Stomach (tissue), 9 donors: ENCODE data around the gene PSMA5. TPM values are rescaled to one million over a fixed set of nuclear protein-coding genes. Genes with fewer than 3 reads are reported as not detected.

ENCODE experiments used
- DNase-seq, 2 donors: peaks; one replicate each; pipeline versions ENCODE4 v3.0.0 to v3.0.0-alpha.2; 2013 to 2019
- H3K27ac ChIP-seq, 5 donors: fragments of 200-600 bp in 4 of 5; sonication (generic) in 4 of 5; one replicate each; pipeline ENCODE4 v1.5.1; 2013 to 2019; ENCODE audit warnings: mild to moderate bottlenecking in 1 of 5, moderate library complexity in 1 of 5
- H3K27me3 ChIP-seq, 3 donors: fragments of 200-600 bp; sonication (generic); one replicate each; pipeline ENCODE4 v1.5.1; 2017 to 2019; ENCODE audit warnings: mixed run types in 1 of 3
- H3K36me3 ChIP-seq, 4 donors: fragments of 200-600 bp; sonication (generic); 1 replicate in 3 of 4; 2 replicates in 1 of 4; pipeline ENCODE4 v1.5.1; 2016 to 2019
- H3K4me1 ChIP-seq, 4 donors: fragments of 200-600 bp; sonication (generic); one replicate each; pipeline ENCODE4 v1.5.1; 2016 to 2019
- H3K4me3 ChIP-seq, 4 donors: fragments of 200-600 bp; sonication (generic) in 3 of 4; one replicate each; pipeline ENCODE4 v1.5.1; 2016 to 2019; ENCODE audit warnings: mild to moderate bottlenecking in 1 of 4
- H3K9me3 ChIP-seq, 4 donors: fragments of 200-600 bp; sonication (generic); one replicate each; pipeline ENCODE4 v1.5.1; 2016 to 2019
- CTCF ChIP-seq, 7 experiments: fragments of 450-650 bp in 4 of 7; fragments of 200-600 bp in 3 of 7; sonication (generic) in 3 of 7; IDR thresholded peaks; one replicate each; pipeline ENCODE4 v1.5.1; 2016 to 2019; ENCODE audit warnings: antibody characterized with exemption in 7 of 7, control low read depth in 2 of 7, mild to moderate bottlenecking in 1 of 7
- EP300 ChIP-seq: sonication (generic); formaldehyde crosslinking; IDR thresholded peaks from one replicate; pipeline ENCODE4 v1.6.1; 2017; ENCODE audit warnings: antibody characterized with exemption
- POLR2A ChIP-seq, 4 donors: fragments of 450-650 bp; IDR thresholded peaks; one replicate each; pipeline ENCODE4 v1.6.1; 2016; ENCODE audit warnings: antibody characterized with exemption in 4 of 4, control low read depth in 2 of 4, mild to moderate bottlenecking in 1 of 4, moderate library complexity in 1 of 4
- POLR2AphosphoS5 ChIP-seq, 3 donors: sonication (generic); formaldehyde crosslinking; IDR thresholded peaks; one replicate each; pipeline ENCODE4 v1.6.1; 2016; ENCODE audit warnings: antibody characterized with exemption in 3 of 3
- WGBS, 5 donors: extraction: QIAGEN DNeasy Blood & Tissue Kit in 3 of 5; methylation state at CpG; one replicate each; pipeline versions ENCODE4 v1.1.5 to v1.1.7; 2013 to 2018; 5-methylcytosine and 5-hydroxymethylcytosine counted together
- intact Hi-C: fragments of 100-400 bp; cut with DNase I; formaldehyde crosslinking; loops from one replicate; pipeline ENCODE4 v1.15.1; 2023; ENCODE audit warnings: low total_unique reads
- polyA plus RNA-seq, 3 donors: library from polyadenylated mRNA; stranded (reverse); fragments of 200-250 nt; gene quantifications; one replicate each; pipeline ENCODE4 v1.2.3, GENCODE V29; 2013
- total RNA-seq, 5 donors: library from RNA; depleted of rRNA; stranded (reverse); fragments of >200 nt; gene quantifications; one replicate each; pipeline versions ENCODE4 v1.1.0 to v1.2.3, GENCODE V29; 2014 to 2016
- donor health status: healthy with polysubstance abuse.
- donor health status: Bipolar disorder and iron deficiency.
- donor health status: healthy.

PSMA5 gene
- total and polyA plus RNA-seq, 8 donors: 5.3 to 84.2 (median 38.2) TPM

DNA sequence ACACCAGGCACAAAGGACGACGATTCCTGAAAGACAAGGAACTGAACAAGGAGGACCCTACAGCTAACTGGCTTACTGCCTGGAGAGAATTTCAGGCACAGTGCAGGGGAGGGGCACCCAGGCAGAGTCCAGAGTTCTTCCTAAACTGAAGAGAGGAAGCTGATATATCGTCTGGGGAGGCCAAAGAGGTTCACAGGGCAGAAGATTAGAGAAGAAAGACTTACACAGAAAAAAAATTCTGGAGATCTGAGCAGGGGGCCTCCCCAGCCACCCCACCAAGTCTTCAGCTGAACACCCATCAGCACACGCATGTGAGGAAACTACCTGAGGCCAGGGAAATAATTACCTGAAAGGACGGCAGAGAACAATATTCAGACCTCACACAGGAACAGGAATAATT lies 53.1 kb downstream of the PSMA5 start:
- Histone ChIP-seq H3K27me3 (no peaks in the 10 kb centered on the region), H3K4me3 (no peak overlapping the region), H3K27ac (peak overlapping the region in 1 of 5 donors; percentile 40), H3K9me3 (no peaks in the 10 kb centered on the region), H3K4me1 (peaks cover 0 to 46% (median 23%) of the 10 kb centered on the region in 4 donors), H3K36me3 (peaks cover 0 to 4% (median 0%) of the 10 kb centered on the region in 4 donors)
- WGBS, 5 donors: 57 to 67% (median 63%) methylated on average over 5 of the region's 5 CpGs
- TF ChIP-seq CTCF (IDR thresholded peaks at IDR 0.05) (no peak), POLR2A (IDR thresholded peaks at IDR 0.05) (no peak), POLR2AphosphoS5 (IDR thresholded peaks at IDR 0.05) (no peak), EP300 (no peak)
- intact Hi-C loops: no loop called here
- no peak for DNase-seq

GRCh38 chr1:109372281-109372680 lies 54.0 kb downstream of the PSMA5 start:
- Histone ChIP-seq H3K36me3 (peaks cover under 1 to 10% (median 5%) of the 10 kb centered on the region in 4 donors), H3K27me3 (no peaks in the 10 kb centered on the region), H3K4me1 (peaks cover 0 to 46% (median 23%) of the 10 kb centered on the region in 4 donors), H3K9me3 (no peaks in the 10 kb centered on the region), H3K4me3 (no peak overlapping the region), H3K27ac (peak overlapping the region in 4 of 5 donors; percentile 75 to 86 (median 83))
- WGBS, 5 donors: 94 to 97% (median 95%) methylated on average over 6 of the region's 6 CpGs
- no peak for DNase-seq
- intact Hi-C loops: no loop called here
- TF ChIP-seq EP300 (no peak), POLR2A (IDR thresholded peaks at IDR 0.05) (no peak), CTCF (IDR thresholded peaks at IDR 0.05) (no peak), POLR2AphosphoS5 (IDR thresholded peaks at IDR 0.05) (no peak)

- intact Hi-C loops: no loop called here
- TF ChIP-seq POLR2AphosphoS5 (IDR thresholded peaks at IDR 0.05) (peak in 2 of 3 donors; percentile 58 to 66), POLR2A (IDR thresholded peaks at IDR 0.05) (no peak), CTCF (IDR thresholded peaks at IDR 0.05) (no peak), EP300 (no peak)
- Histone ChIP-seq H3K27me3 (no peaks in the 10 kb centered on the region), H3K36me3 (peaks cover 10 to 20% (median 14%) of the 10 kb centered on the region in 4 donors), H3K4me3 (peak overlapping the region in 2 of 4 donors; percentile 4 to 14), H3K27ac (peak overlapping the region in 4 of 5 donors; percentile 75 to 86 (median 83)), H3K4me1 (peaks cover 0 to 46% (median 23%) of the 10 kb centered on the region in 4 donors), H3K9me3 (no peaks in the 10 kb centered on the region)
- WGBS, 5 donors: 43 to 60% (median 52%) methylated on average over 4 of the region's 4 CpGs
- no peak for DNase-seq
These were observed 54.9 kb downstream of the PSMA5 start for GRCh38 chr1:109371341-109371739.

DNA sequence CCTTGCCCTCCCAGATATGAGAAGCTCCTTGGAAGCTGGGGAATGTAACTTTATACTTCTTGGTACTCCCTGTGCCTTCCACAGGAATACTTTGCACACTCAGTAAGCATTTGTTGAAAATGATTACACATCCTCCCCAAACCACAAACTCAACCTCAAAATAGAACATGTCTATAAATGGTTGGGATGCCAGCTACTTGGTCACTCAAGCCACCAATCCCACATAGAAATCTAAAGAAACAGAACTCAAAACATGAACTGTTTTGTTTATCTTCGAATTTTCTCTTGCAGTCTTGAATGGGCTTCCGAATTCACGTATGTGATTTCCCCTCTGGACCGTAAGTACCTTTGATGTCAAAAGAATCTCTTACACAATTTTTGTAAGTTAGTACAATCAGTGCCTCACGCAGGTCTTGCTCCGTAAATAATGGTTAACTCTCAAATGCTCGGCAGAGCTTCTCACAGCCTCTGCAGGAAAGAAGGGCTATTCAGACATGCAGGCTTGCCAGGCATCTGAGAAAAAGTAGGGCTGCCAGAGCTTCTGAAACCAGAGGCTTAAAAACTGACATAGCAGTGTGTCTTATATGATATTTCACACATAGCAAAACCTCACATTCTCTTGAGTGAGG lies 55.4 kb downstream of the PSMA5 start:
- 15 to 39% (median 20%) methylated on average over 7 of the region's 7 CpGs for WGBS, 5 donors
- intact Hi-C loops: no loop called here
- Histone ChIP-seq H3K27me3 (no peaks in the 10 kb centered on the region), H3K27ac (peak overlapping the region; percentile 17 to 86 (median 83)), H3K4me1 (peaks cover 0 to 45% (median 23%) of the 10 kb centered on the region in 4 donors), H3K4me3 (peak overlapping the region in 2 of 4 donors; percentile 4 to 14), H3K36me3 (peaks cover 10 to 25% (median 18%) of the 10 kb centered on the region in 4 donors), H3K9me3 (no peaks in the 10 kb centered on the region)
- TF ChIP-seq POLR2AphosphoS5 (IDR thresholded peaks at IDR 0.05): peak in 2 of 3 donors; percentile 19 to 38
- no peak for TF ChIP-seq POLR2A (IDR thresholded peaks at IDR 0.05)
- peak; percentile 11 for TF ChIP-seq EP300
- DNase-seq: no peak
